Suppressor macrophage (primary cell): ENCODE data around the gene PON1.

Source experiments
- DNase-seq, 4 experiments: peaks; one replicate each; pipeline ENCODE4 v3.0.0-alpha.2; 2020 to 2022
- total RNA-seq, 17 experiments: gene quantifications; one replicate each; lab custom pipeline; 2026; ENCODE audit warnings: mixed read lengths in 6 of 17, inconsistent platforms in 3 of 17; lab: John Stamatoyannopoulos, UW

Gene PON1
- total RNA-seq: 0 to 0.66 (median 0) reads per million in 17 experiments

DNA sequence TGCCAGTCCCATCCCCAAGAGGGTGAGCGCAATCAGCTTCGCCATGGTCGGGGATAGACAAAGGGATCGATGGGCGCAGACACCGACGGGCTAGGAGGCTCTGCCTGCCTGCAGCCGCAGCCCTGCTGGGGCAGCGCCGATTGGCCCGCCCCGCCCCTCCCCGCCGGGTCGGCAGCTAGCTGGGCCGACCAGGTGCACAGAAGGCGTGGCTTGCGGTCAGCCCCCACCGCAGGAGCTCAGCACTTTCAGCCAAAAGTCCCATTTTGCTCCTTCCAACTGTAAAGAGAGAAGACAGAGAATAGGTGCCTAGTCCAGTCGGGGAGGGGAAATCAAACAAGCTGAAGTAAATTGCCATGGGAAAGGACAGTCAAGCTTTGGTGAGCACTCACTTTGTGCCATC lies at the start of gene PON1:
TSS of gene PON1 (minus strand) at position 102 of the 400 bp plus-strand sequence. CDS start at position 45, 57 bp downstream.
- no peak for DNase-seq

DNA sequence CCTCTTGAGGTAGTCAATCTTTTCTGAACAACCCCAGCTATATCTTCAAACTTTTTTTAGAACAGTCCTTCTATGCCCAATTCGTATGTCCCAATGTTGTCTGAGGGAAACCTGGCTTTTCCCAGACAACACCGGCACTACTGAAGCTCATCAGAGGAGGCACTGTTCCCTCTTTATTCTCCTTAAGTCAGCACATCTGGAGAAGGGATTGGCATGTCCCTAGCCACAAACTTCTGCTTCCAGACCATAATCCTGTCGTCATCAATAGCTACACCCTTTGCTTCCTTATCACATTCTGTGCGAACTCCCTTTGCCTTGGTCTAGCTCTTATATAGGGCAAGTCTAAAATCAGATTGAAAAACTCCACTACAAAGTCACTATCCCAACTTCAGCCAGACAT lies 49.0 kb upstream of the PON1 start:
- peak in 3 of 4 experiments; percentile 17 to 30 (median 19) for DNase-seq

DNA sequence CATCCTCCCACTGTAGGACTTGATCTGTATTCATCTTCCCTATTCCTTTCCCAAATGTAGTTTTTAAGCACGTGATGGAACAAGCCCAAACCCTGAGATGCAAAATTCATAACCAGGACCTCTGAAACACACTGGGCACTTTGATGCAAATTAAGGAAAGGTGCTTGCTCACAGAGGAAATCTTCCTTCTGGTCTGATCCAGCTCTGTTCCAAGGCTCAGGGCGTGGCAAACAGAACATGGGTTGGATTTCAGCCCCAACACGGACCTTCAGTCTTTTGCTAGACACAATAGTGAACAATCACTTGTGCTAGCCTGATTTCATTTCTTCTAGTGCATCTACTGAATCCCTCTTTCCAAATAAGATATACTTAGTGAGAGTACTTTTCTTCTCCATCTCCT lies 43.9 kb upstream of the PON1 start:
- DNase-seq: no peak

DNA sequence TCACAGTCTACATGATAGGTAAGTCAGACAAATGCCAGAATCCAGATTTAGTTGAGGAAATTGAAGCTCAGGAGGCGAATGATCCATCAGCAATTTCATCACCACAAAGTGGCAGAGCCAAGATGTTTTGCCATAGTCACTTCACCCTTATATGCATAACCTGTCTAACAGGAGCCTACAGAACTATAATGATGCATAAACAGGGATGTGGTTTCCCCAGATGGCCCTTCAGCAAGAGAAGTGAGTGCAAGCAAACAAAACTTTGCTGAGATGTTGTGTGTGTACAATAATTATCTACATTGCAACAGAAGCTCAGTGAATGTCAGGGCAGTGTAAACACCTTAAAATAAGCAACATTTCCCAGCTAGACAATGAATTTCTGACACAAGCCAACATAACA lies 43.3 kb upstream of the PON1 start:
- DNase-seq: no peak

DNA sequence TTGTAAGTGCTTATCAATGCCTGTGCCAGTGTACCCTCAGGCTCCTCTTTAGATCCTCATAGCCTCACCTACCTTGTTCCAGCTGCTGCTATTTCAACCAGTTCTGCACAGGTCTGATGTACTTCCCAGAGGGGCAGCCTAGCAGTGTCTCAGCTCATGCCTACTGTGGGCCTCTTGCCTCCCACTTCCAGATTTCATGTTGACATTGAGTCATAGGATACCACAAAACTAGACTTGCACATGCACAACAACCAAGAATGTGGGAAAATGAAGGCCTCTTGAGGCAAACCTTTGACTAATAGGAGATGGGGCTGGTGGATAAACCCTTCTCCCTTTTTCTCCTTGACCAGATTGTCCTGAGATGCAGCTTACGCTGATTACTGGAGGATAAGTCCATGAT lies 40.8 kb upstream of the PON1 start:
- no peak for DNase-seq

DNA sequence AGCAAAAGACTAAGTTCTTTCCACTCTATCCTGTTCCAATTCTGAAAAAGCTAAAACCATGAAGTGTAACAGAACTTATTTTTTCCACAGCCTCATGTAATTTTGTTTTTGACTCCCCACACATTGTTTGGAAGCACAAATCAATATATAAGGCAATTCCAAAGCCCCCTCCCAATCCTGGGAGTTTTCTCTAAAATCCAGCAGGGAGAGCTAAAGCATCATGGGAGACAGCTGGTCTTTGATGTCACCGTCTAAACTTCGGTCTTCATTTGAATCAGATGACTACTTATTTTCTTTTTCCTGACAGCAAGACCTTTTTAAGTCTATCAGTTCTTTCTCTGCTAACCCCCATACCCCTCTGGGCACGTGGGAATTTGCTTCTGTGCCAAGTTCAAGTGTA lies 33.3 kb upstream of the PON1 start:
- DNase-seq: no peak

DNA sequence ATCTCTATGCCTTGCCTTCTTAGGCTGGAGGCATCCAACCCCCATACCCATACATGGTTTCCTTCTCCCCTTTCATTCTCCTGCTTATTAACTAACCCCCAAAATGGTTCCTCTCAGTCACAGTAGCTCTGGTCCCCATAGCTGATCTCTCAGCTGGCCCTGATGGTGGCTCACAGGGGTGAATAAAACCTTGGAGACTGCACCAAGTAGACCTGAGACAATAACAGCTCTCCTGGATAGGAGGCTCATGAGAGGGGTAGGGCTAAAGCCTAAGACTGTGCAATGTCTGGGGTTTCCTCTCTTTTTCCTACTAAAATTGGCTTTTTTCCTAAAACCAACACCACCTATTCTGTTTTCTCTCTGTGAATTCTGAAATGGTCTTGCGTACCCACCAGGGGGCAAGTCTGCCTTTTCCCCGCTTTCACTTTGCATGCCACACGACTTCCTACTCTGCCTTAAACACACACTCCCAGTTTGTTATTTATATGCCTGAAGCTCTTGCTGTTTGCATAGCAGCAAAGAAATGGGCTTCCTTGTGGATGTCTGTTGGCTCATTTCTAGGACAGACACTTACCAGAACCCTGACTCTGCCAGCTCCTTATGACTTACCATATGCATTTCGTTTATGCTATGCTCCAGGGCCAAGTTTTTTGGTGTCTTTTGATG lies 18.4 kb upstream of the PON1 start:
- no peak for DNase-seq

DNA sequence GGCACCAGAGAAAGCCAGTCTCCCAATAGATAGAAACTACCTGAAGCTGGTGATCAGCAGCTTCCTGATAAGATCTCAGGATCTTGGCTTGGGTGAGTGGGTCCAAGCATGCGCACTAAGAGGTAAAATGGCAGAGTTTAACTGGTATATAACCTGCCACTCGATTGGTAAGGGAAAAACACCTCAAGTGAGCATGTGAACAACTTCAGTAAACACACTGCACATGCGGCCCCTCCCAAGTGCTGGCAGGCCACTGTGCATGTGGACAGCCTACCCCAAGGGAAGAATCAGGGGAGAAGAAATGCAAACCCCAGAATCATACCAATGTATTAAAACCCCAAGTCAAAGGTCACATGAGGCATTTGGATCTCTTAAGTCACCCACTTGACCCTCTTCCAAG lies 17.7 kb upstream of the PON1 start:
- no peak for DNase-seq

DNA sequence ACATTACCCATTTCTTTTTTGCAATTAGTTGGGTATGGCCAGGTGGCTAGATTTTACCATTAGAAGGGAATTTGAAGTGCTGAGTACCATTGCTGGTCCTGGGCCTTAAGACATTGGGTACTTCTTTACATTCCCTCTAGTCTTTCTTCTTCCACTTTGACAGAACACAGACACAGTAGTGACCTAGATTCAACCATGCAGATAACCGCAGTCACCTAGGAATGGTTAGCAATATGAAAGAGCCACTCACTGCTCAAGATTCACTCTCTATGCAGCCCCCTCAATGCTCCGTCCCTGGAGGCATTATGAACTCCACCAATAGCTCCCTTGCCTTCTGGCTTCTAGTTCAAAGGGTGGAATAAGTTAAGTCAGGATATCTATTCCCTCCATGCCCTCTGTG lies 16.2 kb upstream of the PON1 start:
- DNase-seq: no peak

DNA sequence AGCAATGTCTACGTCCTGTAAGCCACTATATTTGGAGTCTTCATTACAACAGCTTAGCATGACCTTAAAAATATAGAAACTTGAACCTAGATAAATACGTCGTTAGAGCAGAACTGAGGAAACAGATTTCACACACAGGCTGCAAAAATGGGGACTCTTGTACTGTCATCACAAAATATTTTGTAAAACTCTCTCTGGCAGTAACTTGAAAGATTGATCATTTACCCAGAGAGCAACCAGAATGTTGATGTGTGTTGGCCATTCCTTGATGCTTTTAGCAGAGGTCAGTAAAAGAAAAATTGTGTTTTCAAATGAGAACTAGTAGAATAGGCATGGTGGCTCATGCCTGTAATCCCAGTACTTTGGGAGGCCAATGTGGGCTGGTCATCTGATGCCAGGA lies 14.5 kb upstream of the PON1 start:
- DNase-seq: no peak

DNA sequence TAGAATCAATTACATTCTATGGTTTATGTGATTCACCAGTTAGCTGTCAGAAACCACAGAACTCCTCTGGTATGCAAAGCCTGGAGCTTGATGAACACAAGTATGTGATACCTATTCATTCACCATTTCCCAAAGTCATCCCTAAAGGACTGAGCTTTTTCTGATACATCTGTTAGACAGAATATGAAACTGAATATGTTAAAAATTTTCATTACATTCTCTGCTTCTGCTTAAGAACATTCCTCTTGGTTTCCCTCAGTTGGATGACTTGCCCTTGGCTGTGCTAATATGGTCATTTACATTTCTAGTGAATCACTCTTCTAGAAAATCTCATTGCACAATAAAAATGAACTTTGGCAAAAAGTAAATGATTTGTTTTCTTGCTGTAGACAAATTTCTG lies 10.8 kb upstream of the PON1 start:
- no peak for DNase-seq

DNA sequence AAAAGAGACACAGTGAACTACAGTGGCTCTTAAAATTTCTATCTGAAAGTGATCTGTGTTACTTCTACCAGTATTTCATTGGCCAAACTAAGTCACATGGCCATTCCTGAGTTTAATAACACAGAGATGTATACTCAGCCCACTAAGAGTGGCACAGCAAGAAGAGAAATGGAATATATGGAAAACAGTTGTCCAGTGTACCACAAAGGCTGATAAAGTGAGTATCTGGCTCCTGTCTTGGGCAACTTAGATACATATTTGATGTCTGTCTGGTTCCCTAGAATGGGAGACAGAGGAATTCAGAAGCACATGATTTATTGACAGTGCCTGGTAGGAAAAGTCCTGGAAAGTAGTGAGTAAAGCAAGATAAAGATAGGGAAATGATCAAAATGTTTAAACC lies 10.1 kb upstream of the PON1 start:
- DNase-seq: no peak

DNA sequence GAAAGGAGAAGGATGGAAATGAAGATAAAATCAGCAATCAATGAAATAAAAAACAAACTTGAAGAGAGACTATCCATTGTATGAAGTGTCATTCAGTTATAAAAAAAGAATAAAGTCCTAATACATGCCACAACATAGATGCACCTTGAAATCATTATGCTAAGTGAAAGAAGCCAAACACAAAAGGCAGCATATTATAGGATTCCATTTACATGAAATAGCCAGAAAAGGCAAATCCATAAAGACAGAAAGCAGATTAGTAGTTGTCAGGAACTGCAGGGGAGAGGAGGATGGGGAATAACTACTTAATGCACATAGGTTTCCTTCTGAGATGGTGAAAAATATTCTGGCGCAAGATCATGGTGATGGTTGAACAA lies 6.6 kb upstream of the PON1 start:
- no peak for DNase-seq

DNA sequence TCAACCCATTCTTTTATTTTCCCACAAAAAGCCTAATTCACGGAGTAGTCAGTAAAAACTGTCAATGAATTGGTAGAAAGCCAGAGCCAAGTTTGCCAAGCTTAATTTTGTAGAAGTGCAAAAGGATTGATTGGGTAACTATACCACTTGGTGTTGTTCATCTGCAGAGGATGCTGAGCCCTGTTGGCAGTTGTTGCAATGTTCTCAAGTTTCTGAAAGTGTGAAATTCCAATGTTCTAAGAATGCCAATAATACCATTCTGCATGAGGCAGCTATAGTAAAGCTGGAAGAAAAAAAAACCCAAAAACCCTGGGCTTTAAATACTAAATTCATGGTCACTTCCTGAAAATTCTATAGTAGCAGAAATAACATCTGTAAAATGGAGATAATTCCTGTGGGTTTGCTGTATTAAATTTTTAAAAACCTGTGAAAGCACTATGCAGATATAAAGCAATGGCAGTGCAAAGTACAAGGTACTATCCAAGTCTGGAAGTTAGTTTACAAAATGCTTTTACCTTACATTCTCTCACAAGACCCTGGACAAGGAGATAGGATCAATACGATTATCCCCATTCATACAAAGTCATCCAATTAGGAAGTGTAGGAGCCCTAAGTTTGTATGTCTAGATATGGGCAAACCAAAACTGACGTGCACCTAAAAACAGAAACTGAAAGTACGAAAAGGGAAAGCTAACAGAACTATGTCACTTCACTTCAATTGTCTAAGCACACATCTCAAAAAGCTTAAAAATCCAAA lies 6.0 kb upstream of the PON1 start:
- peak in 2 of 4 experiments; percentile 3 to 8 for DNase-seq

DNA sequence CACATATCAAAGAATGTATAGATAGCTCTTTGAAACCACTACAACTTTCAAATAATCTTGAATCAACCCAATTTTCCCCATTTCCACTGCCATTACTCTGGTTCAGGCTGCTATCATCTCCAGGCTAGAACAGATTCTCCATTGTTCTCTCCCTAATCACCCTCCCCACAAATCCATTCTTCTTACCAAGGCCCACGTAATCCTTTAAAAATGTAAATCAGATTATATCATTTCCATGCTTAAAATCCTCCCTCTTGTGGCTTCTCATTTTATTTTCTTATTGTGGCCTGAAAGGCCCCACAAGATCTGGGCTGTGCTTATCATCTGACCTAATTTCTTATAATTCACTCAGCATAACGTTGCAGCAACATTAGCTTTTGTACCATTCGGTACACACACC lies 3.0 kb upstream of the PON1 start:
- DNase-seq: no peak

DNA sequence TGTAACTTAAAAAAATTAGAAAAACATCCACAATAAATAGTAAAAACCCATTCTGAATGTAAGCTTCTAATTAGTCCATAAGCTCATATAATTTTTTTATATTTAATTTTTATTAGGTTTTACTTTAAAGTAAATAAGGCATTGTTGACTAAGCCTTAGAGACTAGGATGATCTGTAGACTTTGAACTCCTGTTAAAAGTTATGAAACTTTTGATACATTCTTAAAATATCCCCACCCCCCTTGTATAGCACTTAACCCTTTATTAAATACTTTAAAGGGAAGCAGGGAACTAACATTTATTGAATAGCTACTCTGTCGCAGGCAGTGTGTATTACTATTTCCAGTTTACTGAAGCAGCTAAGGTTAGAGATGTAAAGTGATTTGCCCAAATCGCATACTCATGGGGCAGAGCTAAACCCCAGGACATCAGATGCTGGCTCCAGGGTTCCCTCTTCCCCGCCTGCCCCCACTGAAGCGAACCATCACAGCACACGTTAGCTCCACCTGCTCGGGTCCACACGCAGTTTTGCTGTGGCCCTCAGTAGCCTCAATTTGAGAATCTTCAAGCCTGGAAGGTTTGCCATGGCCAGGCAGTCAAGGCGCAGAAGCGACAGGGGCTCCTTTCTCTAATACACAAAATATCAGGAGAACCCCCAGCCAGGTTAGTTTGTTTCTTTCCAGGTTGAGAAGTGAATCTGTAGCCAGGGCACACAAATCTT lies 762 bp downstream of the PON1 start:
- no peak for DNase-seq

DNA sequence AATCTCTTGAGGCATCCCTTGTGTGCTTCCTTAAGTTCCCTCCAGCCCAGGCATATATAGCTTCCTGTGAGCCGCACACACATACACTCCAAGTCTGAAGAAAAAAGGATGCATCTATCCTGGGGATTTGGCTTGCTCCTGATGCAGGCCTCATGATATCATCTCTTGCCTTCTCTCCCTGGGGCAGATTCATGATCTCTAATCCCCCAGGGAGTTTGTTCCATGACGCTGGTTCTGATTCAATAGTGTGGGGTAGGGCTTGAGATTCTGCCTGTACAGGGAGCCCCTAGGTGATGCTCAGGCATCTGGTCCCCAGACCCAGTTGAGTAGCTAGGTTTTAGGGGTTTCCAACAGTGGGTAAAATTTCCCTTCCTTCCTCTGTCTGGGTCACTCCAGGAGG lies 1.5 kb downstream of the PON1 start:
- DNase-seq: no peak

DNA sequence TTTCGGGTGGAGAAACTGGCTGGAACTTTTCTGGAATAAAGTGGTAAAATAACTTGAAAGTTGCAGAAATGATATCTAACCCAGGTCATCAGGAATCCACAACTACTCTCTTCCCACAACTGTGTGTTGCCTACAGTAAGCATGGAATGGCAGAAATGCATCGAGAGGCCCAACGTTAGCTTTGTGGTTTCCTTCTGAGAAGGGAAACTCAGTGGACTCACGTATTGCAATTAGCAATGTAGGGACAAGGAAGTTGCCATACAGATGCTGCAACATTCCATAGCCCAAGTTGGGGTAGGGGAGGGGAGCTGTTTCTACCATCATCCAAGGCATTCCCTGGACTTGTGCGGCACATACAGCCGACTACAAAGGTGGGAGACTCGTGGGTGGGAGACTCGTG lies 1.9 kb downstream of the PON1 start:
- no peak for DNase-seq

DNA sequence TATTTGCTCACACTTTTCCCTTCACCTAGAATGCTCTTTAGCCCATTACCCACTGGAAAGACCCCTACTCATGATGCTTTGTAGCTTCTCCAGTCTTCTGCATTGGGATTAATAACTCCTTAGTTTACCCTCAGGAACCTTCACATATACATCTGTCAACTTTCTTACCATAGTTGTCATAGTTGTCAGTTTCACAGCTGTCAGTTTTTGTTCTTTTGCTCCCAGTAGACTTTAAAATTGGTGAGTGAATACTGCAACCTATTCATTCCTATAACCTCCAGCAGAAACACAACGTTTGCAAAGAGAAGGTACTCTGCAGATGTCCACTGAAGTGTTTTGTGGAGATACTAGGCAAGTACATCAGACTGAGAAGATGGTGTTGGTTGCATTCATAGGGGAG lies 2.6 kb downstream of the PON1 start:
- DNase-seq: no peak

DNA sequence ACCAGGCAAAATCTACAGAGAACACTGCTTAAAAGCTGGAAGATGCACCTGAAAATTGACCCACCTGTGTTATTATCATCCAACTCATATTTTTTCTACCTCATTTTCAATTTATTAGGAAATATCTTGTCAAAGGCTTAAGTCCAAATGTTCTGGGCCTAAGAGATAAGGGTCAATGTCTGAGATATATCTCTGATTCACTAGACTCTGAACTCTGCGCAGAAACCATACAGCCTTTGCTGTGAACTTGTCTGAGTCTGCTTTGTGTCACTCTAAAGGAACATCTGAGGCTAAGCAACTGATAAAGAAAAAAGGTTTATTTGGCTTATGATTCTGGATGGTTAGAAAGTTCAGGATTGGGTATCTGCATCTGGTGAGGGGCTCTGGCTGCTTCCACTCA lies 3.7 kb downstream of the PON1 start:
- no peak for DNase-seq

DNA sequence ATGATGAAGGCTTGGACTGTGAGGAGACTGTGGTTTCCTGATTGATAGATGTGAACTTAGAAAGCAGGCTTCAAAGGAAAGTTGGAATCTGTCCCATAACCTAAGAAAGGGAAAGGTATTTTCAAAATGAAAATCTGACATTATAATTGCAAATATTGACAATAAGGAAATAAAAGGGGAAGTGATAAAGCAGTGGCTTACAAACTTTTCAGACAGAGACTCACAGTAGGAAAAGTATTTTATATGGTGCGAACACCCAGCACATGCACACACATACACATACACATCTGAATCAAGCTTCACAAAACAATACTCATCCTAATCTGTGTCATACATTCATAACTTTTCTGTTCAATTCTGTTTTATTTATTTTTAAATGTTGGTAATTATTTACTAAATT lies 4.8 kb downstream of the PON1 start:
- DNase-seq: no peak

DNA sequence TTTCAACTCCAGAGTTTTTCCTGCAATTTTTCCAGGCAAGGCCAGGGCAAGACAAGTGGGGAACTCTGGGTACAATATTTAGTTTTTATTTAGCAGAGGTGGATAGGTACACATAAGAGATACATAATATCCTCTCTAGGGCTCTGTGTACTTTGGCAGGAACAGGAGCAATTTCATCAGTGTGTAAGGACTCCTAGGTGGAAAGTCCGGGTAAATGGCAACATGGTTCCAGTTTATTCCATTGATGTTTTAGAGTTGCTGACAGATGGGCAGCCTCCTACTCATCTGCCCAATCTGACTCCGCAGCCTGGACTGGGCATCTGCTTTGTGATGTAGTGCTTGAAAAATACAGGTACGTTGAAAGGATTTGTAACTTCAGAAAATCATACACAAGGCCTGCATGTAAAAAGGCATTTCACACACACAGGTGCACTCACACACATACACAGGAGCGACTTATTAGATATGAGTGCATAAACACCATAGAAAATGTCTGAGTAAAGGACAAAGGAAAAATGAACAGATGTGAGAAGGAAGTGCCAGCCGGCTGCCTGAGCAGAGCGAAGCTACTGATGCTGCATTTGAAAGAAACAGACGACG lies 5.7 kb downstream of the PON1 start:
- DNase-seq: no peak

DNA sequence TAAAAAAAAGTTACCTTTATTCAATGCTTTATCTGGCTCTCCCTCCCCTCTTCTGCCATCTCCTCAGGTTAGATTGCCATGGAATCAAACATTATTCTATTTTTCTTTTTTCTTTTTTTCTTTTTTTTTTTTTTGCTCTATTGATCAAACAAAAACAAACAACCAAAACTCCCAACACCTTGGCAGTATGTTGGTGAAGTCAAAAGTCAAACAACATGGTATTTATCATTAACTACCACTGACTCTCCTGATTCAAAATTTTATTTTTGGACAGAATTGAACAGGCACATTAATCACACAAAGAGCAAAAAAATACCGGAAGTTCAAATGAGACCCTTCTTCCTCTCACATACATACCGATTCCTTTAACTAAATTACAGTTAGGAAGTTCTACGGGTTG lies 6.4 kb downstream of the PON1 start:
- DNase-seq: no peak

DNA sequence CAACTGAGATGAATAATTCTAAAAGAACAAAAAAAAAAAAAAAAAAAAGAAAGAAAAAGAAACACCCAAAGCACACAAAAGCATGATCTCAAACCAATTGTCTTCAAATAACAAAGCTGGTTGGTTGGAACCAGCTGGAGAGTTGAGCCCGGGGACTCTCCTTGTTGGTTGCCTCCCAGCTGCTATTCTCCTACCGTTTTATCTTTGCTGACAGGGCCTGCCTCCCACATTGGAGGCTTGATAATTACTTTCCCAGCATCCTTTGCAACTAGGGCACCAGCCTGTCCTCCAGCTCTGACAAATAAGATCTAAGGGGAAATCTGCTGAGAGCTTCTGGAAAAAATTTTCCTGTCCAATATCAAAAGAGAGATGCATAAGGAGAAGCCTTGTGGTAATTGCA lies 6.8 kb downstream of the PON1 start:
- no peak for DNase-seq
